Right lobe of liver (tissue), 4 donors: ENCODE data around the gene DNAJC5.
"Not testable (repeated sequence)": the region's sequence is repeated elsewhere in the genome, so short reads cannot be mapped to it uniquely, and the experiment has no call there.

Experiments used
- CTCF ChIP-seq, 4 donors: fragments of 200-600 bp in 3 of 4; fragments of 450-650 bp in 1 of 4; IDR thresholded peaks; one replicate each; pipeline versions ENCODE4 v1.5.1 to v1.8.0; 2016 to 2022; ENCODE audit warnings: antibody characterized with exemption in 4 of 4, mild to moderate bottlenecking in 2 of 4
- POLR2A ChIP-seq: fragments of 450-650 bp; IDR thresholded peaks from one replicate; pipeline ENCODE4 v1.6.1; 2017; ENCODE audit warnings: antibody characterized with exemption, mild to moderate bottlenecking
- donor health status: DM: no; HTN: no; CAD: no.
- donor health status: DM: no; HTN: no; CAD: no.
- donor health status: DM: no; HTN: yes; CAD: no.

GRCh38 chr20:63867042-63867441, 27.9 kb upstream of the DNAJC5 start:
- not testable (repeated sequence) for TF ChIP-seq CTCF (IDR thresholded peaks at IDR 0.05); POLR2A
